ENCODE results near the gene PLIN5.
"Not testable (repeated sequence)": the region's sequence is repeated elsewhere in the genome, so short reads cannot be mapped to it uniquely, and the experiment has no call there.

Gene PLIN5

GRCh38 chr19:4542896-4543841 lies 8.1 kb upstream of the PLIN5 start:
- no peak for DNase-seq

- DNase-seq, result not testable (repeated sequence)
Measured at GRCh38 chr19:4541806-4542145, 6.8 kb upstream of the PLIN5 start.

GRCh38 chr19:4541114-4541805 lies 6.2 kb upstream of the PLIN5 start:
- DNase-seq, result peak; percentile 8

- peak; percentile 71 for DNase-seq
Measured at GRCh38 chr19:4539693-4540581, 4.9 kb upstream of the PLIN5 start, which contains the start of gene LRG1. LRG1 (minus strand) TSS chr19:4540036; CDS start chr19:4540013, 23 bp downstream.

- DNase-seq, result no peak
Measured at GRCh38 chr19:4539169-4539692, 4.2 kb upstream of the PLIN5 start.

GRCh38 chr19:4538601-4538954 lies 3.6 kb upstream of the PLIN5 start:
- no peak for DNase-seq

GRCh38 chr19:4537953-4538600 lies 3.1 kb upstream of the PLIN5 start:
- DNase-seq, result no peak

GRCh38 chr19:4536798-4537197 lies 1.8 kb upstream of the PLIN5 start:
- no peak for DNase-seq

GRCh38 chr19:4533835-4534424 lies 1.1 kb downstream of the PLIN5 start:
- DNase-seq, result no peak

- DNase-seq, result no peak
Measured at GRCh38 chr19:4533334-4533733, 1.7 kb downstream of the PLIN5 start.

- DNase-seq, result no peak
Measured at GRCh38 chr19:4531562-4532165, 3.4 kb downstream of the PLIN5 start.

- DNase-seq, result no peak
Measured at GRCh38 chr19:4529924-4530522, 5.0 kb downstream of the PLIN5 start.

- no peak for DNase-seq
Measured at GRCh38 chr19:4528843-4529242, 6.2 kb downstream of the PLIN5 start.

GRCh38 chr19:4527377-4527776 lies 7.6 kb downstream of the PLIN5 start:
- not testable (repeated sequence) for DNase-seq

- no peak for DNase-seq
Measured at GRCh38 chr19:4525563-4526002, 9.4 kb downstream of the PLIN5 start.

GRCh38 chr19:4524808-4525562 lies 10.0 kb downstream of the PLIN5 start:
- DNase-seq, result peak; percentile 69

GRCh38 chr19:4523306-4524110 lies 11.5 kb downstream of the PLIN5 start:
- peak; percentile 39 for DNase-seq

- DNase-seq, result no peak
Measured at GRCh38 chr19:4522291-4523002, 12.6 kb downstream of the PLIN5 start.

- DNase-seq, result no peak
Measured at GRCh38 chr19:4521888-4522242, 13.2 kb downstream of the PLIN5 start.

All from hematopoietic multipotent progenitor cell treated with erythropoietin and hydrocortisone succinate and interleukin-3 and kit ligand, for 8 days (in vitro differentiated cells).